NCI-H82 (cell line): Measurements from ENCODE around the gene HEXD.
"Not testable (repeated sequence)": the region's sequence is repeated elsewhere in the genome, so short reads cannot be mapped to it uniquely, and the experiment has no call there.

Source experiments
- DNase-seq: peaks from one replicate; lab custom pipeline; 2025; lab: John Stamatoyannopoulos, UW

HEXD gene

DNA sequence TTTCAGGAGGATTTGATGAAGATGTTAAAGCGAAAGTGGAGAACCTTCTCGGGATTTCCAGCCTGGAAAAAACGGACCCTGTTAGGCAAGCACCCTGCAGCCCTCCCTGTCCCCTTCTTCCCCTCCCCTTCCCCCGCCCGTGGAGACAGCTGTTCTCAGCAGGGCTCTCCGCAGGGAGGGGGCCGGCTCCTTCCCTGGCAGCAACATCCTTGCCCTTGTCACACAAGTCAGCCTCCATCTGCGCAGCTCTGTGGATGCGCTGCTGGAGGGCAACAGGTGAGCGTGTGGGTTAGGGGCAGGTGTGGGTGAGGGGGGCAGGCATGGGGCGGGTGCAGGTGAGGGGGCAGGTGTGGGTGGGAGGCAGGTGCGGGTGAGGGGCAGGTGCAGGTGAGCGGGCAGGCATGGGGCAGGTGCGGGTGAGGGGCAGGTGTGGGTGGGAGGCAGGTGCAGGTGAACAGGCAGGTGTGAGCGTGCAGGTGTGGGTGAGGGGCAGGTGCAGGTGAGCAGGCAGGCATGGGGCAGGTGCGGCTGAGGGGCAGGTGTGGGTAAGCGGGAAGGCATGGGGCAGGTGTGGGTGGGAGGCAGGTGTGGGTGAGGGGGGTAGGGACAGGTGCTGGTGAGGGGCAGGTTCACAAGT lies 23.0 kb downstream of the HEXD start:
- peak; percentile 77 for DNase-seq

DNA sequence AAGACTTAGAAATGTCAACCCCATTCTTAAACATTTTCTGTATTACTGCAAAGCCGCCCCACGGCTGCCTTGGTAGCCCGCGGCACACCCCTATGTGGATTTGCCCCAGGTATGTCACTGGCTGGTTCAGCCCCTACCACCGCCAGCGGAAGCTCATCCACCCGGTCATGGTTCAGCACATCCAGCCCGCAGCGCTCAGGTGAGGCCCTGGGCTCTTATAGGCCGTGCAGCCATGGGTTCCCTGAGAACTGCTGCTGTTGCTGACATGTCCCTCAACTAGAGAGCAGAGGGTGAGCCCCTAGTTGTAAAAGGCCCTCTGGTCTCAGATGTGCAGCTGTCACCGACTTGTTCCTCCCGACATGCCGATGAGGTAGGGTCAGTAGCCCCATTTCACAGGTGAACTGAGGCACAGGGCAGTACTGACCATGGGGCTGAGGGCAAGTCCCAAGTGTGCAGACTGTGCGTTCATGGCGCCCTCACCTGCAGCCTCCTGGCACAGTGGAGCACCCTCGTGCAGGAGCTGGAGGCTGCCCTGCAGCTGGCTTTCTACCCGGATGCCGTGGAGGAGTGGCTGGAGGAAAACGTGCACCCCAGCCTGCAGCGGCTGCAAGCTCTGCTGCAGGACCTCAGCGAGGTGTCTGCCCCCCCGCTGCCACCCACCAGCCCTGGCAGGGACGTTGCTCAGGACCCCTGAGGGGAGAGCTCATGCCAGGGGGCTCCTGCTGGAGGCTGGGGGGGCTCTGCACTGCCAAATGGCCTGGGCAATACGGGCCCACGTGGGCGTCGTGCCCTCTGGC lies 23.7 kb downstream of the HEXD start:
- no peak for DNase-seq

- no peak for DNase-seq
These were observed 24.7 kb downstream of the HEXD start for GRCh38 chr17:82442643-82443464.

GRCh38 chr17:82443465-82444283 lies 25.5 kb downstream of the HEXD start:
- DNase-seq, result no peak

GRCh38 chr17:82444284-82444893 lies 26.2 kb downstream of the HEXD start:
- no peak for DNase-seq

DNA sequence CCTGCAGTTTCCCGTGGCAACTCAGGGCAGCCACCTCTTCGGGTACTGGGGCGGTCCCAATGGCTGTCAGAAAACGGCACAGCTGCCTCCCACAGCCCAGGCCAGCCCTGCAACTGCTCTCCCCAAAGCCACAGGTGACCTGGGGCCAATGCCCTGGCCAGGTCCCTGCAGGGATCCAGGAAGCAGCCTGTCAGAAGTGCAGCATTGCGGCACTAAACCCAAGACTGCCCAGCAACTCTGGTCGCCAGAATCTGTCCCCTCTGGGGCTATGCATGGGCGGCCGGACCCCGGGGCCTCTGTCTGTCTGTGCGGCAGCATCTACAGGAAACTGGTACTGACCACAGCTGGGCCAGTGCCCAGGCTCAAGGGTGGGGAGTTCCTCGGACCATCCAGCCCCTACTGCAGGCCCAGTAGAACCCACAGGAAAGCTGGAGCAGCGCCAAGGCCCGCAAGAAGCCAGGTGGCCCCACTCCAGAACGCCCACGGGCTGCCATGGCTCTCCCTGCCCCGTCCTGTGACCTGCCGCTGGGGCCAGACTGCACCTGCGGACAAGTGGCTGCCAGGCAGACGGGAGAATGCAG lies 26.9 kb downstream of the HEXD start:
- DNase-seq, result no peak

DNA sequence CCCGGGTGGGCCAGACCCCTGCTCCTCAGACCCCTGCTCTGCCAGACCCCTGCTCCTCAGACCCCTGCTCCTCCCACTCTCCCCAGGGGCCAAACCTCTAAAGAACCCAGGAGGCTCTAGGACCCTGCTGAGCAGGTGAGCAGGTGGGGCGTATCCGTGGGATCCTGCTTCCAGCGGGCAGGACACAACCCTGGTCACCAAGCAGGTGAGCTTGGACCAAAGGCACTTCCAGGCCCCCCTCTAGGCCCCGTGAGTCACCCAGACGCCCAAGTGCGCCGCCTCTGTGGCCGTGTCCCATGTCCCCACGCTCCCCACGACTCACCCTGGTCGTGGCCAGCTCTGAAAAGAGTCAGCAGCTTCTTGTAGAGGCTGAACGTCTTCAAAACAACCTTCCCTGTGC lies 27.4 kb downstream of the HEXD start:
- DNase-seq, result no peak

DNA sequence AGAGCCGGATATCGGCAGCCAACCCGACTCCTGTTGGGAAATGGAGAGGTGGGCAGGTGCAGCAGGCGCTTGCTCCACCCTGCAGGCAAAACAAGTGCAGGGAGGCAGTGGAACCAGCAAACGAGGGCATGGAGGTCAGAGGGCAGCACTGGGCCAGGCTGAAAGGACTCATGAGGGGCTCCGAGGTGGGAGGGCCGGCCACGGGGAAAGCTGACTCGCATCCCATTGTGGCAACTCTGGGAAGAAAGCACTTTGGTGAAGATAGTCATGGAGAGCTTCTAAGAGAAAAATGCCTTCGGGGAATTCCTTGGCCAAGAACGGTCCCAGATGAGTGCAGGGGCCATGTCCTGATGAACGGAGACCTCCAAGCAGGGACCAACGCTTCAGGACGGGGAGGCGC lies 28.0 kb downstream of the HEXD start:
- no peak for DNase-seq

- no peak for DNase-seq
These were observed 28.5 kb downstream of the HEXD start for GRCh38 chr17:82446649-82447048.

GRCh38 chr17:82447876-82448275 lies 29.7 kb downstream of the HEXD start:
- DNase-seq, result no peak

DNA sequence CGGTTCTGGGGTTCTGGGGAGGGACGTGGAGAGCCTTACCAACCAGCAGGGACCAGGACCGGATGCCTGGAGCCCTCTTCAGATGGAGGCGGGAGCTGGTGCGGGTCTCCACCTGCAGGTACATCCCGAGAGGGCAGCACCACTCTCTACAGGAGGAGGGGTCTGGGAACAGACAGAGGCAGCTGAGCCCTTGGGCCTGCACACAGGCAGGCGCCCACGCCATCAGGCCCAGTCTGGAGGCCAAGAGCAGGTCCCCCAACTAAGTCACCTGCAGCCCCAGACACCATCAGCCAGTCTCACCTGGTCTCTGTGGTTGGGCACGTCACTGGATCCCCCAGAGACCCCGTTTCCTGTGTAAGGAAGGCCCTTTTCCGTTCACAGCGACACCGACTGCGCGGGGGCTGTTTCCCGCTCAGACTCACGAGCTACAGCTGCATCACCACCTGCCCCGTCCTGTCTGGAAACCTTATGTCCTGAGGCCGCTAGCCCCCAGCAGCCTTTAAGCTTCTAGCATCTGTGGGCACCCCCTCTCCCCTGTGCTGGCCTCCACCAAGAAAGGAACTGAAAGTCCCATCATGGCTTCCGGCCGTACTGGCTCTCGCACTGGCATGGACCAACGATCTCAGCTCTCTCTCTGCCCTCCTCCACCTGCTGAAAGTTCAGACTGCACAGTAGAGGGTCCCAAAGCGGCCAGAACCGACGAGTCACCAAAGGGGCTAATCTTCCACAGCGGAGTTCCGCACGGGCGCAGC lies 31.2 kb downstream of the HEXD start:
- no peak for DNase-seq

DNA sequence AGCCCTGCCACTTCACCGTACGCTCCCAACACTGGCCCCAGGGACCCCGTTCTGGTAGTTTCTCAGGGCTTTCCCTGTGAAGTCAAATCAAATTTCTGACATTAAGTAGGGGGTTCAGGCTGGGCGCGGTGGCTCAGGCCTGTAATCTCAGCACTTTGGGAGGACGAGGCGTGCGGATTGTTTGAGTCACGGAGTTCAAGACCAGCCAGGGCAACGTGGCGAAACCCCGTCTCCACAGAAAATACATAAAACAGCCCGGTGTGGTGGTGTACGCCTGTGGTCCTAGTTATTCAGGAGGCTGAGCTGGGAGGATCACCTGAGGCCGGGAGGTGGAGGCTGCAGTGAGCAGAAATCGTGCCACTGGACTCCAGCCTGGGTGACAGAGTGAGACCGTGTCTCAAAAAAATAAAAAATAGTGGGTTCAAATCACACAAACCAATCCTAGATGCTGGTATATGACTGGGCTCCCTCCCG lies 31.8 kb downstream of the HEXD start:
- DNase-seq, result no peak

GRCh38 chr17:82450357-82451106 lies 32.4 kb downstream of the HEXD start, which contains the start of gene CYBC1:
Gene CYBC1 (minus strand): TSS chr17:82450752. CDS start chr17:82449254, 1,498 bp downstream.
- peak; percentile 95 for DNase-seq

DNA sequence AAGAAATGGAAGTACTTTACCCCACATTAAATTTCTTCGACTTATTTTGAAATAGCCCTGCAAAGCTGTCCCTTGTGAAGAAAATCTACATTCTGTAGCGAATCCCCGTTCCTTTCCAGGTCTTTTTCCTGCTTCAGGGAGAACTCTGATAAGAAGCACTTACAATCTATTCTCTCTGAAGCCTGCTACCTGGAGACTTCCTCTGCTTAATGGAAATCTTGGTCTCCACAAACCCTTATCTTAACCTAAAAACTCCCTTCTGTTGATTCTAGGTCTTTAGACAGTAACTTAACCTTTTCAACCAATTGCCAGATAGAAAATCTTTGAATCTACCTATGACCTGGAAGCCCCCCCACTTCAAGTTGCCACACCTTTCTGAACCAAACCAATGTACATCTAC lies 34.0 kb downstream of the HEXD start:
- DNase-seq, result no peak

GRCh38 chr17:82453151-82453550 lies 35.0 kb downstream of the HEXD start:
- peak; percentile 67 for DNase-seq

DNA sequence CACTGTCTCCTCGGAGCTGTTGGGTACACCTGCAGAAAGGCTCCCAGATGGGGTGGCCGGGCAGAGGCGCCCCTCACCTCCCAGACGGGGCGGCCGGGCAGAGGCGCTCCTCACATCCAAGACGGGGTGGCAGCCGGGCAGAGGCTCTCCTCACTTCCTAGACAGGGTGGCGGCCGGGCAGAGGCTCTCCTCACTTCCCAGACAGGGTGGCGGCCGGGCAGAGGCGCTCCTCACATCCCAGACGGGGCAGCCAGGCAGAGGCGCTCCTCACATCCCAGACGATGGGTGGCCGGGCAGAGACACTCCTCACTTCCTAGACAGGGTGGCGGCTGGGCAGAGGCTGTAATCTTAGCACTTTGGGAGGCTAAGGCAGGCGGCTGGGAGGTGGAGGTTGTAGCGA lies 35.6 kb downstream of the HEXD start:
- not testable (repeated sequence) for DNase-seq

- DNase-seq, result peak; percentile 53
These were observed 39.2 kb downstream of the HEXD start for GRCh38 chr17:82457073-82457928.

DNA sequence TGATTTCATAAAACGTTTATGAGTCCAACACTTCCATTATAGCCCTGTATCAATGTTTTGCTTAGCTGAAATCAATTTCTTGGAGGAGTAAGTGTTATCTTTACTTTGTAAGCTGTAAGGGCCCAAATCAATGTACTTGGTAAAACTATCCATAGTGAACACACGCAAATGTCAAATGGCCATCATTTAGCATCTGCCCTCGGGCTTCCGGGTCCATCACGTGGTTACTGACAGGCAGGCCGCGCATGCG lies 39.7 kb downstream of the HEXD start:
- DNase-seq, result peak; percentile 98
